HCT116 (cell line): ENCODE results near the gene ARMH4. TPM values are rescaled to one million over a fixed set of nuclear protein-coding genes. Genes with fewer than 3 reads are reported as not detected.

ENCODE experiments used
- ATAC-seq: fragments of 200-7000 bp; cut with Tn5 transposase; 2 replicates; pipeline ENCODE4 v1.9.1; 2020; ENCODE audit warnings: mild to moderate bottlenecking, moderate library complexity
- BruUV-seq: library from RNA; stranded (reverse); fragments of 400-500 nt; replicated peaks from 2 replicates; lab custom pipeline; 2021; lab: Mats Ljungman, UMichigan
- CTCF ChIA-PET: fragments of 300-600 bp; sonication (Branson Sonifier 250); formaldehyde crosslinking; loops from one replicate; lab custom pipeline; 2021; ENCODE audit warnings: antibody characterized with exemption; lab: Charles Lee
- POLR2A ChIA-PET: fragments of 300-600, 350-600 bp; sonication (Branson Sonifier 250); formaldehyde crosslinking; loops from one replicate; lab custom pipeline; 2021; ENCODE audit warnings: antibody characterized with exemption; lab: Charles Lee
- RAD21 ChIA-PET, 2 experiments: fragments of 300-600 bp; sonication (Branson Sonifier 250); formaldehyde crosslinking; loops; one replicate each; lab custom pipeline; 2023; ENCODE audit warnings: low total read pairs in 2 of 2; ENCODE audit not compliant: uncharacterized antibody in 2 of 2, unreplicated experiment in 2 of 2, low non-redundant PET in 1 of 2; lab: Charles Lee
- DNase-seq: peaks from one replicate; pipeline ENCODE4 v3.0.0-alpha.2; 2010; ENCODE audit warnings: low read depth, low spot score
- H2AFZ ChIP-seq: fragments of 200-600 bp; shearing (Covaris generic), sonication (generic); 2 replicates; pipeline ENCODE4 v1.6.1; 2017; ENCODE audit warnings: low read depth, mixed run types, mixed read lengths, antibody characterized with exemption, low read length; ENCODE audit not compliant: poor library complexity, severe bottlenecking
- H3K27ac ChIP-seq: 2 replicates; pipeline ENCODE4 v1.5.1; 2012; ENCODE audit warnings: low read depth, low read length
- H3K27me3 ChIP-seq: fragments of 200-600 bp; sonication (generic); 2 replicates; pipeline ENCODE4 v1.6.1; 2016; ENCODE audit warnings: mixed run types, low read length, mixed read lengths; ENCODE audit not compliant: insufficient read depth
- H3K36me3 ChIP-seq, 2 experiments: fragments of 200-500 bp in 1 of 2; fragments of 200-600 bp in 1 of 2; sonication (Bioruptor generic) in 1 of 2; sonication (generic) in 1 of 2; 2 replicates each; pipeline versions ENCODE4 v1.5.1 to v1.6.1; 2014 to 2016; ENCODE audit warnings: low read length in 2 of 2, inconsistent platforms in 1 of 2, mixed read lengths in 1 of 2, mixed run types in 1 of 2; ENCODE audit not compliant: insufficient read depth in 2 of 2, control insufficient read depth in 1 of 2
- H3K4me1 ChIP-seq, 2 experiments: fragments of 200-600 bp in 1 of 2; sonication (generic) in 1 of 2; 2 replicates each; pipeline versions ENCODE4 v1.5.1 to v1.6.1; 2012 to 2017; ENCODE audit warnings: low read length in 2 of 2, inconsistent platforms in 1 of 2, mild to moderate bottlenecking in 1 of 2, mixed read lengths in 1 of 2, mixed run types in 1 of 2, moderate library complexity in 1 of 2; ENCODE audit not compliant: insufficient read depth in 2 of 2, control insufficient read depth in 1 of 2
- H3K4me2 ChIP-seq: fragments of 200-600 bp; sonication (generic); 2 replicates; pipeline ENCODE4 v1.6.1; 2017; ENCODE audit warnings: mixed run types, low read length, mixed read lengths
- H3K4me3 ChIP-seq, 2 experiments: fragments of 200-600 bp in 1 of 2; sonication (generic) in 1 of 2; replicated peaks in 1 of 2; 2 replicates each; pipeline ENCODE4 v1.5.1; 2011 to 2016; ENCODE audit warnings: low read length in 2 of 2, control low read depth in 1 of 2, low read depth in 1 of 2, mild to moderate bottlenecking in 1 of 2, mixed read lengths in 1 of 2, mixed run types in 1 of 2
- H3K79me2 ChIP-seq: fragments of 200-600 bp; sonication (generic); 2 replicates; pipeline ENCODE4 v1.6.1; 2017; ENCODE audit warnings: mild to moderate bottlenecking, mixed run types, low read length, moderate library complexity, mixed read lengths; ENCODE audit not compliant: insufficient read depth
- H3K9ac ChIP-seq: fragments of 200-600 bp; sonication (generic); 2 replicates; pipeline ENCODE4 v1.6.1; 2016; ENCODE audit warnings: low read length, mixed read lengths
- H3K9me2 ChIP-seq: fragments of 200-600 bp; sonication (generic), shearing (Covaris generic); 2 replicates; pipeline ENCODE4 v1.6.1; 2017; ENCODE audit warnings: mixed run types, mild to moderate bottlenecking, moderate library complexity; ENCODE audit not compliant: insufficient read depth
- H3K9me3 ChIP-seq, 2 experiments: fragments of 200-500 bp in 1 of 2; fragments of 200-600 bp in 1 of 2; sonication (Bioruptor generic) in 1 of 2; sonication (generic) in 1 of 2; 2 replicates each; pipeline ENCODE4 v1.6.1; 2014 to 2017; ENCODE audit warnings: low read length in 2 of 2, mixed read lengths in 2 of 2, inconsistent platforms in 1 of 2, low read depth in 1 of 2, mild to moderate bottlenecking in 1 of 2, mixed run types in 1 of 2, moderate library complexity in 1 of 2; ENCODE audit not compliant: control insufficient read depth in 1 of 2, insufficient read depth in 1 of 2
- H4K20me1 ChIP-seq: fragments of 200-600 bp; sonication (generic), shearing (Covaris generic); 2 replicates; pipeline ENCODE4 v1.6.1; 2017; ENCODE audit warnings: mixed run types, mild to moderate bottlenecking, moderate library complexity; ENCODE audit not compliant: insufficient read depth
- CEBPB ChIP-seq: IDR thresholded peaks from 2 replicates; pipeline ENCODE4 v1.6.1; 2012; ENCODE audit warnings: low read depth
- EGR1 ChIP-seq: IDR thresholded peaks from 2 replicates; pipeline ENCODE4 v1.6.1; 2012; ENCODE audit warnings: low read depth
- ELF1 ChIP-seq: IDR thresholded peaks from 2 replicates; pipeline ENCODE4 v1.6.1; 2012; ENCODE audit warnings: low read depth, borderline replicate concordance
- EZH2phosphoT487 ChIP-seq: fragments of 200-600 bp; IDR thresholded peaks from 2 replicates; pipeline ENCODE4 v1.6.1; 2018; ENCODE audit warnings: antibody characterized with exemption, borderline replicate concordance
- FOSL1 ChIP-seq: IDR thresholded peaks from 2 replicates; pipeline ENCODE4 v1.6.1; 2012; ENCODE audit warnings: low read depth
- JUND ChIP-seq: IDR thresholded peaks from 2 replicates; pipeline ENCODE4 v1.6.1; 2012
- MAX ChIP-seq: IDR thresholded peaks from 2 replicates; pipeline ENCODE4 v1.6.1; 2012
- POLR2A ChIP-seq: IDR thresholded peaks from 2 replicates; pipeline ENCODE4 v1.7.0; 2011; ENCODE audit warnings: borderline replicate concordance; ENCODE audit not compliant: insufficient read depth, insufficient read length; ENCODE audit errors: extremely low read depth
- POLR2AphosphoS5 ChIP-seq: IDR thresholded peaks from 2 replicates; pipeline ENCODE4 v1.6.1; 2011; ENCODE audit warnings: mild to moderate bottlenecking, low read depth, low read length, moderate library complexity
- RAD21 ChIP-seq: IDR thresholded peaks from 2 replicates; pipeline ENCODE4 v1.6.1; 2012; ENCODE audit warnings: low read depth, mild to moderate bottlenecking
- SIN3A ChIP-seq: IDR thresholded peaks from 2 replicates; pipeline ENCODE4 v1.6.1; 2012; ENCODE audit warnings: low read depth
- SP1 ChIP-seq: IDR thresholded peaks from 2 replicates; pipeline ENCODE4 v1.6.1; 2012; ENCODE audit warnings: low read depth
- SRF ChIP-seq: IDR thresholded peaks from 2 replicates; pipeline ENCODE4 v1.6.1; 2012; ENCODE audit warnings: low read depth
- TCF7L2 ChIP-seq: IDR thresholded peaks from 2 replicates; pipeline ENCODE4 v1.7.0; 2011; ENCODE audit warnings: borderline replicate concordance, inconsistent platforms; ENCODE audit not compliant: insufficient read depth, insufficient read length; ENCODE audit errors: extremely low read depth
- YY1 ChIP-seq: IDR thresholded peaks from 2 replicates; pipeline ENCODE4 v1.6.1; 2011; ENCODE audit warnings: low read length, low read depth, moderate library complexity, mild to moderate bottlenecking; ENCODE audit not compliant: insufficient replicate concordance; ENCODE audit errors: extremely low read depth
- ZNF274 ChIP-seq: fragments of 200-500 bp; sonication (Bioruptor generic); IDR thresholded peaks from 2 replicates; pipeline ENCODE4 v1.6.1; 2014; ENCODE audit warnings: mild to moderate bottlenecking, low read depth, low read length, inconsistent platforms
- intact Hi-C: fragments of 100-400 bp; cut with micrococcal nuclease; formaldehyde crosslinking; loops from 2 replicates; pipeline ENCODE4 v1.10.0; 2022
- total RNA-seq: library from RNA; stranded (reverse); gene quantifications from one replicate; pipeline ENCODE4 v1.2.1, GENCODE V29; 2021; ENCODE audit not compliant: unreplicated experiment
- TF ChIP-seq, protein P1 (sequence below): IDR thresholded peaks from 2 replicates; pipeline ENCODE4 v1.6.1; 2012
- TF ChIP-seq, protein P2 (sequence below), 3 experiments: fragments of 200-600 bp in 1 of 3; sonication (generic) in 1 of 3; IDR thresholded peaks in 2 of 3; conservative IDR thresholded peaks in 1 of 3; 2 replicates each; pipeline ENCODE4 v1.5.1; 2012 to 2017; ENCODE audit warnings: low read depth in 2 of 3, low read length in 2 of 3, antibody characterized with exemption in 1 of 3, borderline replicate concordance in 1 of 3, control low read depth in 1 of 3, mild to moderate bottlenecking in 1 of 3, mixed read lengths in 1 of 3, mixed run types in 1 of 3, moderate library complexity in 1 of 3; ENCODE audit not compliant: insufficient read depth in 1 of 3
- TF ChIP-seq, protein P3 (sequence below): IDR thresholded peaks from 2 replicates; pipeline ENCODE4 v1.6.1; 2011; ENCODE audit warnings: mild to moderate bottlenecking, low read length, moderate library complexity; ENCODE audit not compliant: insufficient replicate concordance; ENCODE audit errors: extremely low read depth

The ARMH4 gene
- total RNA-seq, 1 experiment from 2014 or later = 1.7 TPM

DNA sequence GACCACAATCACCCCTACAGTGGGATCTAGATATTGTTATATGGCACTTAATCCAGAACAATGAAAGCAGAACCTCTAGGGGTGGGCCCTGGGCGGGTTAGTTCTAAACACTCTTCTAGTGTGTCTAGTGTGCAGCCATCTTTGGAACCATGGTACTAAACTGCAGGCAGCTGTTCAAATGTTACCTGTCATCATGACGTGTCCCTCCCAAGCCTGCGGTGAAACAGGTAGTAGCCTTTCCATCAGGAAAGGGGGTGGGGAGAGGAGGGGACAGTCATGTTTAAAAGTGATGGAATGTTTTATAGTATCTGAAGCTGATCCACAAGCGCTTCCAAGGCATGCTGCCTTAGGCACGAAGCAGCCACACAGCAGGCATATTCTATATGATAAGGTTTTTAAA, 163.6 kb downstream of the ARMH4 start:
- Histone ChIP-seq H3K36me3 (no peaks in the 10 kb centered on the region), H3K27me3 (peaks cover 48% of the 10 kb centered on the region), H3K9me3 (no peaks in the 10 kb centered on the region), H3K4me3 (no peak overlapping the region), H2AFZ (no peak overlapping the region), H3K27ac (no peak overlapping the region), H3K4me1 (no peaks in the 10 kb centered on the region)
- ATAC-seq = no peak
- DNase-seq = no peak
- no TSS peak for BruUV-seq
- intact Hi-C loops = no loop called here
- POLR2A ChIA-PET = no interaction called here
- no peak for TF ChIP-seq FOSL1
- TF ChIP-seq TCF7L2 = no peak
- TF ChIP-seq, protein P1, sequence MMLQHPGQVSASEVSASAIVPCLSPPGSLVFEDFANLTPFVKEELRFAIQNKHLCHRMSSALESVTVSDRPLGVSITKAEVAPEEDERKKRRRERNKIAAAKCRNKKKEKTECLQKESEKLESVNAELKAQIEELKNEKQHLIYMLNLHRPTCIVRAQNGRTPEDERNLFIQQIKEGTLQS = no peak
- no peak for TF ChIP-seq JUND
- TF ChIP-seq RAD21 = no peak
- no peak for TF ChIP-seq CEBPB
- TF ChIP-seq, protein P2, sequence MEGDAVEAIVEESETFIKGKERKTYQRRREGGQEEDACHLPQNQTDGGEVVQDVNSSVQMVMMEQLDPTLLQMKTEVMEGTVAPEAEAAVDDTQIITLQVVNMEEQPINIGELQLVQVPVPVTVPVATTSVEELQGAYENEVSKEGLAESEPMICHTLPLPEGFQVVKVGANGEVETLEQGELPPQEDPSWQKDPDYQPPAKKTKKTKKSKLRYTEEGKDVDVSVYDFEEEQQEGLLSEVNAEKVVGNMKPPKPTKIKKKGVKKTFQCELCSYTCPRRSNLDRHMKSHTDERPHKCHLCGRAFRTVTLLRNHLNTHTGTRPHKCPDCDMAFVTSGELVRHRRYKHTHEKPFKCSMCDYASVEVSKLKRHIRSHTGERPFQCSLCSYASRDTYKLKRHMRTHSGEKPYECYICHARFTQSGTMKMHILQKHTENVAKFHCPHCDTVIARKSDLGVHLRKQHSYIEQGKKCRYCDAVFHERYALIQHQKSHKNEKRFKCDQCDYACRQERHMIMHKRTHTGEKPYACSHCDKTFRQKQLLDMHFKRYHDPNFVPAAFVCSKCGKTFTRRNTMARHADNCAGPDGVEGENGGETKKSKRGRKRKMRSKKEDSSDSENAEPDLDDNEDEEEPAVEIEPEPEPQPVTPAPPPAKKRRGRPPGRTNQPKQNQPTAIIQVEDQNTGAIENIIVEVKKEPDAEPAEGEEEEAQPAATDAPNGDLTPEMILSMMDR (IDR thresholded peaks at IDR 0.05 in 2 of 3, conservative IDR thresholded peaks at IDR 0.05 in 1 of 3; ENCODE audit: borderline replicate concordance in 1 of 3, insufficient read depth in 1 of 3, low read depth in 2 of 3, low read length in 2 of 3) = no peak
- TF ChIP-seq SIN3A = no peak
- TF ChIP-seq POLR2A = no peak
- no peak for TF ChIP-seq SRF
- TF ChIP-seq EGR1 = no peak
- TF ChIP-seq MAX = no peak
- TF ChIP-seq SP1 = no peak
- TF ChIP-seq EZH2phosphoT487 = no peak
- no peak for TF ChIP-seq ELF1
- no peak for TF ChIP-seq POLR2AphosphoS5
- no peak for TF ChIP-seq YY1
- no peak for TF ChIP-seq ZNF274
- TF ChIP-seq, protein P3, sequence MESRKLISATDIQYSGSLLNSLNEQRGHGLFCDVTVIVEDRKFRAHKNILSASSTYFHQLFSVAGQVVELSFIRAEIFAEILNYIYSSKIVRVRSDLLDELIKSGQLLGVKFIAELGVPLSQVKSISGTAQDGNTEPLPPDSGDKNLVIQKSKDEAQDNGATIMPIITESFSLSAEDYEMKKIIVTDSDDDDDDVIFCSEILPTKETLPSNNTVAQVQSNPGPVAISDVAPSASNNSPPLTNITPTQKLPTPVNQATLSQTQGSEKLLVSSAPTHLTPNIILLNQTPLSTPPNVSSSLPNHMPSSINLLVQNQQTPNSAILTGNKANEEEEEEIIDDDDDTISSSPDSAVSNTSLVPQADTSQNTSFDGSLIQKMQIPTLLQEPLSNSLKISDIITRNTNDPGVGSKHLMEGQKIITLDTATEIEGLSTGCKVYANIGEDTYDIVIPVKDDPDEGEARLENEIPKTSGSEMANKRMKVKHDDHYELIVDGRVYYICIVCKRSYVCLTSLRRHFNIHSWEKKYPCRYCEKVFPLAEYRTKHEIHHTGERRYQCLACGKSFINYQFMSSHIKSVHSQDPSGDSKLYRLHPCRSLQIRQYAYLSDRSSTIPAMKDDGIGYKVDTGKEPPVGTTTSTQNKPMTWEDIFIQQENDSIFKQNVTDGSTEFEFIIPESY = no peak
- TF ChIP-seq, all 23 proteins: peak for 0
- Histone ChIP-seq H4K20me1 (no peaks in the 10 kb centered on the region), H3K9me2 (no peaks in the 10 kb centered on the region), H3K4me2 (no peak overlapping the region), H3K79me2 (no peaks in the 10 kb centered on the region), H3K9ac (no peak overlapping the region)
- RAD21 ChIA-PET = no interaction called here
- CTCF ChIA-PET = no interaction called here
